ENCODE measurements around the gene USP32.

DNA sequence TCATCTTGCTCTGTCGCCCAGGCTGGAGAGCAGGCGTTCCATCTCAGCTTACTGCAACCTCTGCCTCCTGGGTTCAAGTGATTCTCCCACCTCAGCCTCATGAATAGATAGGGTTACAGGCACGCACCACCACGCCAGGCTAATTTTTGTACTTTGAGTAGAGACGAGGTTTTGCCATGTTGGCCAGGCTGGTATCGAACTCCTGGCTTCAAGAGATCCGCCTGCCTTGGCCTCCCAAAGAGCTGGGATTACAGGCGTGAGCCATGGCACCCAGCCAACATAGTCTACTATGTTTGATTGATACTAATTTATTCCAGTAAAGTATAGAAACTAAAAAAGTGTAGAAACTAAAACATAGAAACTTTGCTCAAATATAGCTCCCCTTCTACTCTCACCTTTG is 147.3 kb downstream of the USP32 start:
- TF ChIP-seq EZH2 (IDR thresholded peaks at IDR 0.05; ENCODE audit: borderline replicate concordance, low read length), result no peak
- TF ChIP-seq, protein P1, sequence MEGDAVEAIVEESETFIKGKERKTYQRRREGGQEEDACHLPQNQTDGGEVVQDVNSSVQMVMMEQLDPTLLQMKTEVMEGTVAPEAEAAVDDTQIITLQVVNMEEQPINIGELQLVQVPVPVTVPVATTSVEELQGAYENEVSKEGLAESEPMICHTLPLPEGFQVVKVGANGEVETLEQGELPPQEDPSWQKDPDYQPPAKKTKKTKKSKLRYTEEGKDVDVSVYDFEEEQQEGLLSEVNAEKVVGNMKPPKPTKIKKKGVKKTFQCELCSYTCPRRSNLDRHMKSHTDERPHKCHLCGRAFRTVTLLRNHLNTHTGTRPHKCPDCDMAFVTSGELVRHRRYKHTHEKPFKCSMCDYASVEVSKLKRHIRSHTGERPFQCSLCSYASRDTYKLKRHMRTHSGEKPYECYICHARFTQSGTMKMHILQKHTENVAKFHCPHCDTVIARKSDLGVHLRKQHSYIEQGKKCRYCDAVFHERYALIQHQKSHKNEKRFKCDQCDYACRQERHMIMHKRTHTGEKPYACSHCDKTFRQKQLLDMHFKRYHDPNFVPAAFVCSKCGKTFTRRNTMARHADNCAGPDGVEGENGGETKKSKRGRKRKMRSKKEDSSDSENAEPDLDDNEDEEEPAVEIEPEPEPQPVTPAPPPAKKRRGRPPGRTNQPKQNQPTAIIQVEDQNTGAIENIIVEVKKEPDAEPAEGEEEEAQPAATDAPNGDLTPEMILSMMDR (IDR thresholded peaks at IDR 0.05; ENCODE audit: low read length), result no peak

All from OCI-LY1 (cell line).